ENCODE data around the gene UBE2G1.
"Not testable (repeated sequence)": the region's sequence is repeated elsewhere in the genome, so short reads cannot be mapped to it uniquely, and the experiment has no call there.

UBE2G1 gene

DNA sequence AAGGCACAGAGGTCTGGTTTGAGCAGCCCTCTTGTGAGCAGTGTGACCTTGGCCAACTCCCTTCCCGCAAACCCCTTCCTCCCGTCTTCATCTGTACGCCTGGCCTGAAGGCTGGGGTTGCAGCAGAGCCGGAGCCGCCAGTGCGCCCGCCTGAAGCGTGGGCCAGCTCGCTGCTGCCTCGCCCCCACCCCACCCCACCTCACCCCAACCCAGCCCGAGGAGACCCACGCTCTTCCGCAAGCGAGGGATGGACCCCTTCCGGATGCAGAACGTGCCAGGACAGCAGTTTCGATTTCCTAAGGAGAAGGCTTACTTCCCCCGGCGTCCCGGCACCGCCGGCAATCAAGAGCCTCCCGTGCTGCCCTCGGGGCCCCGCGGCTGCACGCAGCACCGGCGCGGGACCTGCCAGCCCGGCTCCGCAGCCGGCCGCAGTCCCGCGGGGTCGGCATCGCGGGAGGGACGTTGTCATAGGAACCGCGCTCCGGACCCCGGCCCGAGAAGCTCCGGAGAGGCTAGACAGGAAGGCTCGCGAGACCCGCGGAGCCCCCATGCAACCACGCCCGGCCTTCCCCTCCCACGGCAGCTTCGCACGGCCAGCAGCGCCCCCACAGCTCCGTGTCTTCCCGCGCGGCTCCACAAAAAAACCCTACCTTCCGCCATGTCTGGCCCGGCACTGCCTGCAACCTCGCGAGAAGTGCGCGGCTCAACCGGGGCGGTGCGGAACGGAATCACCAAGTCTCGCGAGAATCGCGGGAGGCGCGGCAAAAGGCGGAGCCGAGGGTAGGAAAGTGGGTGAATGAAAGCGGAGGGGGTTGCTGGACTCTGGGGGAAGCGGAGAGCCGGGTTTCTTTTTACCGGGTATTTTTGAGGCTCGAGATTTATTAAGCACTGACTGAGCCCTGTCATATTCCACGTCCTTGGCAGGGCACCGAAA, 102.9 kb downstream of the UBE2G1 start, which contains the start of gene ANKFY1:
TSS of gene ANKFY1 (minus strand) at position 698 of the 934 bp plus-strand sequence. CDS start at position 660, 38 bp downstream.
- TF ChIP-seq, protein P1, sequence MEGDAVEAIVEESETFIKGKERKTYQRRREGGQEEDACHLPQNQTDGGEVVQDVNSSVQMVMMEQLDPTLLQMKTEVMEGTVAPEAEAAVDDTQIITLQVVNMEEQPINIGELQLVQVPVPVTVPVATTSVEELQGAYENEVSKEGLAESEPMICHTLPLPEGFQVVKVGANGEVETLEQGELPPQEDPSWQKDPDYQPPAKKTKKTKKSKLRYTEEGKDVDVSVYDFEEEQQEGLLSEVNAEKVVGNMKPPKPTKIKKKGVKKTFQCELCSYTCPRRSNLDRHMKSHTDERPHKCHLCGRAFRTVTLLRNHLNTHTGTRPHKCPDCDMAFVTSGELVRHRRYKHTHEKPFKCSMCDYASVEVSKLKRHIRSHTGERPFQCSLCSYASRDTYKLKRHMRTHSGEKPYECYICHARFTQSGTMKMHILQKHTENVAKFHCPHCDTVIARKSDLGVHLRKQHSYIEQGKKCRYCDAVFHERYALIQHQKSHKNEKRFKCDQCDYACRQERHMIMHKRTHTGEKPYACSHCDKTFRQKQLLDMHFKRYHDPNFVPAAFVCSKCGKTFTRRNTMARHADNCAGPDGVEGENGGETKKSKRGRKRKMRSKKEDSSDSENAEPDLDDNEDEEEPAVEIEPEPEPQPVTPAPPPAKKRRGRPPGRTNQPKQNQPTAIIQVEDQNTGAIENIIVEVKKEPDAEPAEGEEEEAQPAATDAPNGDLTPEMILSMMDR (IDR thresholded peaks at IDR 0.05; ENCODE audit: insufficient read depth, low read depth, low read length, missing control alignments) = no peak

DNA sequence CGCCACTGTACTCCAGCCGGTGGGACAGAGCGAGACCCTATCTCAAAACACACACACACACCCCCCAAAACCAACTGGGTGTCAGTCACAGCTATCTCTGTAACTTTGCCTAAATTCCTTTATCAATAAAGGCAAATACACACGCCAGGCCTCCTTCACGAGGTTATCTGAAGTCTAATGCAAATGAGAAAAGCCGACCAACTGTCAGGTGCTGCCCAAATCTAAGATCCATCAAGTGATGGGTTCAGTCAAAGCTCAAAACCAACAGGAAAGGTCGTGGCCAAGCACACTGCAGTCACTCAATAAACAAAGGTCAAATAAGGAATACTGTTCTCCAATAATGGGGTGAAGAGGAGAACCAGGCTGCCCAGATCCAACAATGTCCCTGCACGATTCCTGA, 103.8 kb downstream of the UBE2G1 start:
- peak overlapping the region; percentile 86 for H3K4me3 ChIP-seq (ENCODE audit: low read depth, low read length)
- DNase-seq (ENCODE audit: low read depth) = no peak
- TF ChIP-seq, protein P1 (IDR thresholded peaks at IDR 0.05; ENCODE audit: insufficient read depth, low read depth, low read length, missing control alignments) = no peak

More for the DNA sequence above, 102.9 kb downstream of the UBE2G1 start, which contains the start of gene ANKFY1:
- peak within 1 kb of the TSS; percentile 86 for H3K4me3 ChIP-seq (ENCODE audit: low read depth, low read length)
- peak; percentile 97 for DNase-seq (ENCODE audit: low read depth)

DNA sequence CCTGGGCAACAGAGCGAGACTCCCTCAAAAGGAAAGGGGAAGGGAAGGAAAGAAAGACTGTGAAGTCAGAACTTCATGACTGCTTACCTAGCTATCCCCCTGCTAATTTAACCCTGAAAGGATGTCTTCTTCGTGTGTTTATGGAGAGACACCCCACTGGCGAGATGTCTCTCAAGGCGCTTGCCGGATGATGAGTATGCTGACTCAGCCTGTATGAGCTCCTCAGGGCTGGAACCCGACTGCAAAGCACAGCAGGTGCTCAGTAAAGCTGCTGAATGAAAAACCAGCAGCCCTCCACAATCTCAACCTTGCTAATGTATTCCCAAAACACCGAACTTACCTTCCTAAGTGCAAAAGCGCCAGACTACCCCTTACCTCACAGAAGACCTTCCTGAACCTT, 105.0 kb downstream of the UBE2G1 start:
- H3K4me3 ChIP-seq (ENCODE audit: low read depth, low read length) = no peak overlapping the region
- DNase-seq (ENCODE audit: low read depth) = no peak
- TF ChIP-seq, protein P1 (IDR thresholded peaks at IDR 0.05; ENCODE audit: insufficient read depth, low read depth, low read length, missing control alignments) = no peak

DNA sequence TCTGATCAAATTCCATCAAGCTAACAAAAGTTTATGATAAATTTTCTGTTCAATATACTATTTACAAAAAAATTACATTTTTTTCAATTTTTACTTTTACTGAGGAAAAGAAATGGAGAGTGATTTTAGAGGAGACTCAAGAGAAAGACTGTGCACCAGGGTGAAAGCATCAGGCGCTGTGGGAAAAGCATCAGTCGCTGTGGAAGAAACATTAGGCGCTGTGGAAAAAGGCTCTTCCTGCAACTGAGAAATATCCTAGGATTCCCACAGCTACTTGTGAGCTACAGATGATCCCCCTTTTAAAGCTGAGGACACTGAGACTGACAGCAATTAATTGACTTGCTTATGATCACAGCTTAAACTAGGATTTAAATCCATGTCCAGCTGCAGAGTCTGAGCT, 107.6 kb downstream of the UBE2G1 start:
- TF ChIP-seq, protein P1 (IDR thresholded peaks at IDR 0.05; ENCODE audit: insufficient read depth, low read depth, low read length, missing control alignments) = no peak
- H3K4me3 ChIP-seq (ENCODE audit: low read depth, low read length) = no peak overlapping the region
- no peak for DNase-seq (ENCODE audit: low read depth)

DNA sequence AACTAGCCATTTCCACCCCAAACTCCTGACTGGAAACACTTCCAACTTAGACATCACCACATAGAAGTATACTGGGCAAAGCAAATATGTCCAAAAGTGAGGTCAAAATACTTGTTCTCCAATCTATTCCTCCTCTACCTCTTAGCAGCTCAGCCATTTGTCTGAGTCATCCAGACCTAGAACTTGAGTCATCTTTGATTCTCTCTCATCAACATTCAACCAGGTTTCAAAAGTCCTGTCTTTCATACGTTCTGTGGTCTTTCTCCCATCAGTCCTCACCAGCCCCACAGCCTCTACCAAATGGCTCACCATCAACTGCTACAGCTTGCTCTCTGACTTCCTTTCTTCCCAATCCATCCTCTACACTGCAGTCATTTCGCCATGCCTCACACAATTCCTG, 109.5 kb downstream of the UBE2G1 start:
- TF ChIP-seq, protein P1 (IDR thresholded peaks at IDR 0.05; ENCODE audit: insufficient read depth, low read depth, low read length, missing control alignments) = no peak

DNA sequence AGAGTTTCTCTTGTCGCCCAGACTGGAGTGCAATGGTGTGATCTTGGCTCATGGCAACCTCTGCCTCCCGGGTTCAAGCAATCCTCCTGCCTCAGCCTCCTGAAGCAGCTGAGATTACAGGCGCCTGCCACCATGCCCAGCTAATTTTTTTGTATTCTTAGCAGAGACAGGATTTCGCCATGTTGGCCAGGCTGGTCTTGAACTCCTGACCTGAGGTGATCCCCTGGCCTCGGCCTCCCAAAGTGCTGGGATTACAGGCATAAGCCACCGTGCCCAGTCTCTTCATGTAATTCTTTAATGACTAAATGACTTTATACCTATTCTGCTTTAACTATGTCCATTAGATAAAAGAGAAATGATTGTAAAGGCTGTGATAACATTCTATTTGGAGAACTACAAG, 111.2 kb downstream of the UBE2G1 start:
- not testable (repeated sequence) for DNase-seq (ENCODE audit: low read depth); H3K4me3 ChIP-seq (ENCODE audit: low read depth, low read length)

More for the DNA sequence above, 109.5 kb downstream of the UBE2G1 start:
- no peak for DNase-seq (ENCODE audit: low read depth)
- no peak overlapping the region for H3K4me3 ChIP-seq (ENCODE audit: low read depth, low read length)

DNA sequence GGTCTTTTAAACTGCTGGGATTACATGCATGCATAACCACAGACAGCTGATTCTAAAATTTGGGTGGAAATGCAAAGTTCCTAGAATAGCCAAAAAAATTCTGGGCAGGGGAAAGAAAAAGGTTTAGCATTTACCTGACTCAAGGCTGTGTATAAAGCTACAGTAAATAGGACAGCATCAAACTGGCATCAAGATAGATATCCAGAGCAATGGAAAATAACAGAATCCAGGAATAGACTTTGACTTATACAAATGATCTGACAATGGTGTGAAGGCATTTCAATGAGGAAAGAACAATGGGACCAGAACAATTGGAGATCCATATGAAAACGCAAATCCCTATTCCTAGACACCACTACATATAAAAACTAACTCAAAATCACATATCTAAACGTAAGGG, 115.6 kb downstream of the UBE2G1 start:
- DNase-seq (ENCODE audit: low read depth) = no peak
- H3K4me3 ChIP-seq (ENCODE audit: low read depth, low read length) = no peak overlapping the region
- TF ChIP-seq, protein P1 (IDR thresholded peaks at IDR 0.05; ENCODE audit: insufficient read depth, low read depth, low read length, missing control alignments) = no peak

Data from GM12865 (cell line).